Effector memory CD8-positive, alpha-beta T cell (primary cell): Measurements from ENCODE around the gene CCDC70.

ENCODE experiments used
- ATAC-seq: fragments of 150-1000 bp; cut with Tn5 transposase; replicated peaks from 2 replicates; pipeline ENCODE4 v1.10.0; 2021; ENCODE audit warnings: mild to moderate bottlenecking, moderate library complexity
- DNase-seq, 3 experiments: peaks; one replicate each; pipeline ENCODE4 v3.0.0; 2021
- H3K27ac Mint-ChIP-seq, 2 donors: one replicate each; pipeline ENCODE4 v1.8.0; 2022; ENCODE audit warnings: mild to moderate bottlenecking in 2 of 2, mixed read lengths in 2 of 2, moderate library complexity in 2 of 2
- H3K27me3 Mint-ChIP-seq, 2 donors: one replicate each; pipeline ENCODE4 v1.8.0; 2022; ENCODE audit warnings: mixed read lengths in 2 of 2
- H3K36me3 Mint-ChIP-seq: one replicate; pipeline ENCODE4 v1.8.0; 2022; ENCODE audit warnings: mild to moderate bottlenecking, moderate library complexity, mixed read lengths; ENCODE audit not compliant: insufficient read depth
- H3K4me1 Mint-ChIP-seq, 2 donors: one replicate each; pipeline ENCODE4 v1.8.0; 2022; ENCODE audit warnings: low read depth in 2 of 2, mixed read lengths in 2 of 2
- H3K4me3 Mint-ChIP-seq, 2 donors: one replicate each; pipeline ENCODE4 v1.8.0; 2022; ENCODE audit warnings: mild to moderate bottlenecking in 2 of 2, mixed read lengths in 2 of 2, moderate library complexity in 2 of 2
- H3K9me3 Mint-ChIP-seq, 2 donors: one replicate each; pipeline ENCODE4 v1.8.0; 2022; ENCODE audit warnings: mixed read lengths in 2 of 2

The CCDC70 gene

DNA sequence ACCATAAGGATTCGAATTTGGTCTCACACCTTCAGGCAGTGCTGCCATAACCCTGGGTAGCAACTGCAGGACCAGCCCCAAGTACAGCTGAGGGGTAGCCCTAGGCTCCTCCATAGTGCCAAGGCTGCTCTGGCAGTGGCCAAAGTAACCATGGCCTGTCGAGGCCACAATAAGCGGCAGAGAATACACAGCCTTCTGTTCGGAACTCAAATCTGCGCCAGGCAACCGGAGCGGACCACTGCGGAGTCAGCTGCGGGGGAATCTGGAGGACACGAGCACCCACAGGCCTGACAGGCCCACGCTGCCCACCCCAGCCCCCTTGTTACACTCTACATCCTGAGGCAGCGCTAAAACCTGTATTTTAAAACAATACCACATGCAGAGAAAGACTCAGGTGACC, 48.7 kb downstream of the CCDC70 start:
- H3K9me3 Mint-ChIP-seq: no peaks in the 10 kb centered on the region
- no peak overlapping the region for H3K4me3 Mint-ChIP-seq
- no peak overlapping the region for H3K27ac Mint-ChIP-seq

DNA sequence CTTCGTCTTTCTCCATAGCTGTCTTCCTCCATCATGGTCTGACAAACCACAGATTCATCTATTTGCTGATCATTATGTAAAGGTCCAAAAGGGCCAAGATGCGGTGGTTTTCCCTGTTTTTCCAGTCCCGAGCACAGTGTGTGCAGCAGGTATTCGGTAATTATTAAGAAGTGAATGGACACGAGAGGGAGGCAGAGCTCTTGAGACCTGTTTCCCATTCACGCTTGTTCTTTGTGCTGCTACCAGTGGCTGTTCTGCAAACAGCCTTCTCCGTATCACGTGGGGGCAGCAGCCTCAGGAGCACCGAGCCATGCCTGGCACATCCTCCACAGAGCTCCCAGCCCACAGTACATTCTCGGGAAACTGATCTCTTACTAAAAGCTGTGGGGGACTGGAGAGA, 50.3 kb downstream of the CCDC70 start:
- ATAC-seq (no peak), DNase-seq (no peak)
- Mint-ChIP-seq H3K4me1 (peaks cover 10% of the 10 kb centered on the region in 2 donors), H3K36me3 (no peaks in the 10 kb centered on the region), H3K9me3 (no peaks in the 10 kb centered on the region), H3K27ac (no peak overlapping the region), H3K27me3 (peaks cover 0 to 3% of the 10 kb centered on the region in 2 donors), H3K4me3 (no peak overlapping the region)

More for the DNA sequence above, 48.7 kb downstream of the CCDC70 start:
- no peaks in the 10 kb centered on the region for H3K27me3 Mint-ChIP-seq
- DNase-seq: no peak
- H3K4me1 Mint-ChIP-seq: peaks cover 10% of the 10 kb centered on the region in 2 donors
- no peak for ATAC-seq
- no peaks in the 10 kb centered on the region for H3K36me3 Mint-ChIP-seq

DNA sequence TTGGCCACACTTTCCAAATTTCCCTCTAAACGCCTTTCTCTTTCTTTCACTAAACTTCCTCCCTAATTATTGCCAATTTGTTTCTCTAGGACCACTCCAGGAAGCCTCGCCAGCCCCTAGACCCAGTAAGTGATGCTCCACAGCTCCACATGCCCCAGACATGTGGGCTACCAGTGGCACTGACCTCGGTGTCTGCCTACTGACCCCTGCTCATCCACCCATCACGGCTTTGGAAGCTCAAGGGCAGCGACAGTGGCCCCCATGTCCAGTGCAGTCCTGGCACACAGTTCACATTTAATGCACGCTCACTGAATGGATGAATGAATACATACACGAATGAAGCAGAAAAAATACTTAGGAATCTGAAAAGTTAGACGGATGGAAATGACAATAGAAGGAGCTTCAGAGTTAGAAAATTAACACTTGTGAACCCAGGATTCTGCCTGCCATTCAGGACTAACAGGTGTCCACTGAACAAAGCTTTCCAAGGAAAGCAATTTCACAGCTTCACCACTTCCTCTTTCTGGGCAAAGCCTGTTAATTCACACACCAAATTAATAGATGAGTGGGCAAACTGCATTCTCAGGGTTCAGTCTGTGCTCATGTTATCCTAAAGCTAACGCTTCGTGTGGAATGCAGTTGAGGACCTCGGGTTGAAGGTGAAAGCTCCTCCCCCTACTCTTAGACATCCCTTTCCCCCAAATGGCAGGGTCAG, 50.9 kb downstream of the CCDC70 start:
- H3K36me3 Mint-ChIP-seq: no peaks in the 10 kb centered on the region
- H3K27me3 Mint-ChIP-seq: peaks cover 0 to 4% of the 10 kb centered on the region in 2 donors
- no peak overlapping the region for H3K4me3 Mint-ChIP-seq
- no peaks in the 10 kb centered on the region for H3K9me3 Mint-ChIP-seq
- no peak overlapping the region for H3K27ac Mint-ChIP-seq
- no peak for DNase-seq
- no peak for ATAC-seq
- H3K4me1 Mint-ChIP-seq: peaks cover 10% of the 10 kb centered on the region in 2 donors

DNA sequence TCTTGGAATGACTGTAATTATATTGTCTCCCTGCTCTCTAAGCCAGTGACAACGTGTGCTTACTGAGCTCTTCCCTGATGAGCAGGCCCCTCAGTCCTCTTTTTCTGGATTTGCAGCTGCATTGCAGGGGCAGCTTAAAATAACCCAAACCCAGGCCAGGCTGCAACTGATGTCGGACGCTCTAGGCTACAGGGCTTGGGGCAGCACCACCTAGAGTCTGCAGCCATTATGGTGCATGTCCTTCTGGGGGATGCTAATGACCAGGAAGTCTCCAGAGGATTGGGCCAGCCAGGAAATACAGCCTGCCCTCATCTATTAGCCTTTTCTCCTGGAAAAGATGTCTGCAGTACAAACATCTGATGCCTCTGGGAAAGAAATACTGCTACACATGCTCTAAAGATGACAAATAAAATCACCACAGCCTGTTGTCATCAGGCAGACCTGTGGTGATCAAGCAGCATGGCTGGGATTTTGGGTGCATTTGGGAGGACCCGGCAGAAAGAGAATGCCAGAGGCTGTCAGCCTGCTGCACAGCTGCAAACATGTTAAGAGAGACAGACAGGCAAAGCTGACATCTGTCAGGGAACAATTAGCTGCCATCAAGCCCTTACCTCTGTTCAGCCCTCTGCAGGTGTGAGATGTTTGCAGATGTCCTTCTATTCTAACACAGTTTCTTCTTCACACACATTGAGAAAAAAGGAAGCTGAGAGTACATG, 51.8 kb downstream of the CCDC70 start:
- H3K36me3 Mint-ChIP-seq: no peaks in the 10 kb centered on the region
- H3K27ac Mint-ChIP-seq: no peak overlapping the region
- no peaks in the 10 kb centered on the region for H3K9me3 Mint-ChIP-seq
- H3K27me3 Mint-ChIP-seq: peaks cover 0 to 4% of the 10 kb centered on the region in 2 donors
- H3K4me1 Mint-ChIP-seq: peaks cover 10% of the 10 kb centered on the region in 2 donors
- no peak overlapping the region for H3K4me3 Mint-ChIP-seq
- ATAC-seq (no peak), DNase-seq (no peak)

DNA sequence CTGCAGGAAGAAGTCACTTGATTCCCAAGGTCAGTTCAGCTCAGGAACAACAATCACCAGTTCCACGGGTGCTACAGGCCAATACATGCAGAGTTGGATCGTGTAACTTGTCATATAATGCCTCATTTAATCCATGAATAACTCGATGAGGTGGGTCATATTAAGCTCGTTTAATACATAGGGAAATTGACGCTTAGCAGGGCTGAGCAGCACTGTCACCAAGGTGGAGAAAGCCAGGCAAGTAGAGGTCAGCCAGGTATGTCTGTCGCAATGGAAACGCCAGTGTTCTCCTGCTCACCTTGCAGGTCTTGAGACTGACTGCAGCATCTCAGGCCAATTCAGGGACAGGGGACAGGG, 52.3 kb downstream of the CCDC70 start:
- Mint-ChIP-seq H3K36me3 (no peaks in the 10 kb centered on the region), H3K27ac (no peak overlapping the region), H3K4me1 (peaks cover 7 to 10% of the 10 kb centered on the region in 2 donors), H3K9me3 (no peaks in the 10 kb centered on the region), H3K4me3 (no peak overlapping the region), H3K27me3 (peaks cover 0 to 4% of the 10 kb centered on the region in 2 donors)
- no peak for DNase-seq
- ATAC-seq: no peak
